Mesendoderm (in vitro differentiated cells): ENCODE results near the gene MEGF6.

Source experiments
- DNase-seq: peaks from one replicate; pipeline ENCODE4 v3.0.0; 2013
- H2AK5ac ChIP-seq: 2 replicates; pipeline ENCODE4 v1.6.1; 2013; ENCODE audit warnings: low read length, inconsistent platforms
- H2BK120ac ChIP-seq: 2 replicates; pipeline ENCODE4 v1.6.1; 2013; ENCODE audit warnings: low read depth, mild to moderate bottlenecking, low read length, moderate library complexity, mixed read lengths
- H2BK15ac ChIP-seq: replicated peaks from 2 replicates; pipeline ENCODE4 v1.6.1; 2013; ENCODE audit warnings: low read depth, mild to moderate bottlenecking, moderate library complexity
- H2BK5ac ChIP-seq: 2 replicates; pipeline ENCODE4 v1.6.1; 2013; ENCODE audit warnings: low read length, inconsistent platforms
- H3K18ac ChIP-seq: 2 replicates; pipeline ENCODE4 v1.6.1; 2013; ENCODE audit warnings: mild to moderate bottlenecking, low read length, mixed read lengths
- H3K23ac ChIP-seq: one replicate; pipeline ENCODE4 v1.6.1; 2013; ENCODE audit warnings: low read length
- H3K27ac ChIP-seq: 2 replicates; pipeline ENCODE4 v1.5.1; 2013; ENCODE audit warnings: low read depth, mild to moderate bottlenecking, inconsistent platforms, low read length, moderate library complexity
- H3K27me3 ChIP-seq: 2 replicates; pipeline ENCODE4 v1.6.1; 2013; ENCODE audit warnings: low read length, control low read depth, mild to moderate bottlenecking, inconsistent platforms; ENCODE audit not compliant: insufficient read depth, poor library complexity
- H3K36me3 ChIP-seq: 2 replicates; pipeline ENCODE4 v1.6.1; 2013; ENCODE audit warnings: low read length, inconsistent platforms; ENCODE audit not compliant: control insufficient read depth, insufficient read depth
- H3K4ac ChIP-seq: one replicate; pipeline ENCODE4 v1.6.1; 2013; ENCODE audit warnings: low read depth, mild to moderate bottlenecking, low read length, moderate library complexity
- H3K4me1 ChIP-seq: 2 replicates; pipeline ENCODE4 v1.6.1; 2013; ENCODE audit warnings: low read depth, low read length, inconsistent platforms; ENCODE audit not compliant: control insufficient read depth
- H3K4me2 ChIP-seq: 2 replicates; pipeline ENCODE4 v1.6.1; 2013; ENCODE audit warnings: low read length
- H3K4me3 ChIP-seq: 2 replicates; pipeline ENCODE4 v1.5.1; 2013; ENCODE audit warnings: mild to moderate bottlenecking, low read length
- H3K56ac ChIP-seq: one replicate; pipeline ENCODE4 v1.6.1; 2013; ENCODE audit warnings: low read length
- H3K79me1 ChIP-seq: 2 replicates; pipeline ENCODE4 v1.6.1; 2013; ENCODE audit warnings: low read length, inconsistent platforms
- H3K79me2 ChIP-seq: 2 replicates; pipeline ENCODE4 v1.6.1; 2013; ENCODE audit warnings: mild to moderate bottlenecking, low read length; ENCODE audit not compliant: control insufficient read depth, insufficient read depth
- H3K9ac ChIP-seq: 2 replicates; pipeline ENCODE4 v1.6.1; 2013; ENCODE audit warnings: low read length, inconsistent platforms
- H4K5ac ChIP-seq: one replicate; pipeline ENCODE4 v1.6.1; 2013; ENCODE audit warnings: low read length
- H4K8ac ChIP-seq: one replicate; pipeline ENCODE4 v1.6.1; 2013; ENCODE audit warnings: low read depth, mild to moderate bottlenecking, control low read depth, low read length, moderate library complexity
- WGBS: extraction: QIAGEN DNeasy Blood & Tissue Kit; methylation state at CpG from one replicate; pipeline ENCODE4 v1.1.7; 2013; ENCODE audit warnings: low lambda C conversion rate, missing lambda C conversion rate; ENCODE audit not compliant: insufficient coverage; ENCODE audit errors: extremely low coverage; 5-methylcytosine and 5-hydroxymethylcytosine counted together

The MEGF6 gene

GRCh38 chr1:3518256-3518655 lies 93.1 kb downstream of the MEGF6 start:
- no CpG with 5 or more reads among the region's 12 CpGs for WGBS
- H2BK5ac ChIP-seq, result no peak overlapping the region
- no peak overlapping the region for H4K5ac ChIP-seq
- H3K4me1 ChIP-seq, result no peaks in the 10 kb centered on the region
- no peak for DNase-seq
- H3K79me2 ChIP-seq, result no peaks in the 10 kb centered on the region
- no peak overlapping the region for H3K56ac ChIP-seq
- H2BK15ac ChIP-seq, result no peak overlapping the region
- H3K9ac ChIP-seq, result no peak overlapping the region
- no peak overlapping the region for H3K4me3 ChIP-seq
- H4K8ac ChIP-seq, result no peak overlapping the region
- H2AK5ac ChIP-seq, result no peak overlapping the region
- no peak overlapping the region for H3K4ac ChIP-seq
- H3K18ac ChIP-seq, result no peak overlapping the region
- H3K27me3 ChIP-seq, result no peaks in the 10 kb centered on the region
- no peak overlapping the region for H3K4me2 ChIP-seq
- H2BK120ac ChIP-seq, result no peak overlapping the region
- H3K27ac ChIP-seq, result no peak overlapping the region
- H3K36me3 ChIP-seq, result no peaks in the 10 kb centered on the region
- no peaks in the 10 kb centered on the region for H3K79me1 ChIP-seq
- no peak overlapping the region for H3K23ac ChIP-seq

DNA sequence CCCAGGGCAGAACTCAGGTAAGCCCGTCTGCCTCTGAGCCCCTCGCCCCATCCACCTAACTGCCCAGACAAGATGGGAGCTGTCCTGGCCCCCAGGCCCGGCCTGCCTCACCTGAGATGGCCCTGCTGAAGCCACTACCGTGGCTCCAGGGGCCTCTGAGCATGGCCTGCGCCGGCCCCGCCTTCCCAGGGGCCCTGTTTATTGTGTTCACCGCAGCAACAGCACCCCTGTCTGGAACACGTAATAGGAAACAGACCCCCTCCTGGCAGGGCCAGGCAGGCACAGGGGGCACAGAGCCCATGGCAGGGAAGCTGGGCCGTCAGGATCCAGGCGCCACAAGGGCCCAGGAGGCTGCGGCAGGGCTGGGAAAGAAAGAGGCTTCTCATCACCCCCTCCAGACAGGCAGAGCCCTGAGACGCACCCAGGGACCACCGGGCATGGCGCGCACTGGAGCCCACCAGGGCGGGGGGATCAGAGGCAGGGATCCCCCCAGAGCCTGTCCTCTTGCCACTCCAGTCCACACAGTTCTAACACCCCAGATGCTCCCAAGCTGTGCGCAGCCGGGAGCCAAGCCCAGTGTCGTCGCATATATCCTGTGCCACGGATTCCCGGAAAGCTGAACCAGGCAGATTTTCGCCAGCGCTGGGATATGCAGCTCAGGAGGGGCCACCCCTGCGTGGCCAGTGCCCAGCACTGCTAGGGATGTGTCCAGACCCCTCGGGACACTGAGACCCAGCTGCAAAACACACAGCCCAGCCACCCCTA lies 94.2 kb downstream of the MEGF6 start:
- Histone ChIP-seq H2BK15ac (no peak overlapping the region), H3K9ac (no peak overlapping the region), H4K5ac (no peak overlapping the region), H4K8ac (no peak overlapping the region), H3K79me1 (no peaks in the 10 kb centered on the region), H3K36me3 (no peaks in the 10 kb centered on the region), H3K4me1 (no peaks in the 10 kb centered on the region), H3K23ac (no peak overlapping the region), H2AK5ac (no peak overlapping the region), H3K4me2 (no peak overlapping the region), H3K4ac (no peak overlapping the region), H3K79me2 (no peaks in the 10 kb centered on the region), H3K27me3 (no peaks in the 10 kb centered on the region), H2BK5ac (no peak overlapping the region), H3K18ac (no peak overlapping the region), H2BK120ac (no peak overlapping the region), H3K4me3 (no peak overlapping the region), H3K56ac (no peak overlapping the region), H3K27ac (no peak overlapping the region)
- no CpG with 5 or more reads among the region's 27 CpGs for WGBS
- DNase-seq, result no peak

GRCh38 chr1:3516481-3516869 lies 94.8 kb downstream of the MEGF6 start:
- no peaks in the 10 kb centered on the region for H3K36me3 ChIP-seq
- H3K79me1 ChIP-seq, result no peaks in the 10 kb centered on the region
- H3K4me1 ChIP-seq, result no peaks in the 10 kb centered on the region
- H4K8ac ChIP-seq, result no peak overlapping the region
- H3K4me2 ChIP-seq, result no peak overlapping the region
- H2AK5ac ChIP-seq, result no peak overlapping the region
- no peak overlapping the region for H3K56ac ChIP-seq
- no peak overlapping the region for H4K5ac ChIP-seq
- H2BK15ac ChIP-seq, result no peak overlapping the region
- no CpG with 5 or more reads among the region's 15 CpGs for WGBS
- H3K9ac ChIP-seq, result no peak overlapping the region
- no peak overlapping the region for H2BK120ac ChIP-seq
- DNase-seq, result no peak
- H3K18ac ChIP-seq, result no peak overlapping the region
- no peak overlapping the region for H3K4ac ChIP-seq
- no peak overlapping the region for H3K4me3 ChIP-seq
- H3K27me3 ChIP-seq, result no peaks in the 10 kb centered on the region
- no peak overlapping the region for H3K27ac ChIP-seq
- H3K79me2 ChIP-seq, result no peaks in the 10 kb centered on the region
- no peak overlapping the region for H2BK5ac ChIP-seq
- H3K23ac ChIP-seq, result no peak overlapping the region

GRCh38 chr1:3515774-3516480 lies 95.4 kb downstream of the MEGF6 start:
- WGBS, result no CpG with 5 or more reads among the region's 19 CpGs
- H2BK15ac ChIP-seq, result no peak overlapping the region

GRCh38 chr1:3515272-3515671 lies 96.0 kb downstream of the MEGF6 start:
- H2BK15ac ChIP-seq, result no peak overlapping the region
- H3K23ac ChIP-seq, result no peak overlapping the region
- no peaks in the 10 kb centered on the region for H3K4me1 ChIP-seq
- no CpG with 5 or more reads among the region's 12 CpGs for WGBS
- no peak for DNase-seq
- no peaks in the 10 kb centered on the region for H3K27me3 ChIP-seq
- no peak overlapping the region for H2AK5ac ChIP-seq
- H3K36me3 ChIP-seq, result no peaks in the 10 kb centered on the region
- H3K27ac ChIP-seq, result no peak overlapping the region
- H3K79me2 ChIP-seq, result no peaks in the 10 kb centered on the region
- H2BK120ac ChIP-seq, result no peak overlapping the region
- H4K8ac ChIP-seq, result no peak overlapping the region
- no peak overlapping the region for H3K9ac ChIP-seq
- H3K4me3 ChIP-seq, result no peak overlapping the region
- H3K4me2 ChIP-seq, result no peak overlapping the region
- H4K5ac ChIP-seq, result no peak overlapping the region
- H3K4ac ChIP-seq, result no peak overlapping the region
- no peaks in the 10 kb centered on the region for H3K79me1 ChIP-seq
- H2BK5ac ChIP-seq, result no peak overlapping the region
- no peak overlapping the region for H3K56ac ChIP-seq
- no peak overlapping the region for H3K18ac ChIP-seq

More at GRCh38 chr1:3515774-3516480, 95.4 kb downstream of the MEGF6 start:
- Histone ChIP-seq H3K4me1 (no peaks in the 10 kb centered on the region), H3K79me1 (no peaks in the 10 kb centered on the region), H4K8ac (no peak overlapping the region), H3K56ac (no peak overlapping the region), H3K4me2 (no peak overlapping the region), H3K79me2 (no peaks in the 10 kb centered on the region), H4K5ac (no peak overlapping the region), H3K23ac (no peak overlapping the region), H3K18ac (no peak overlapping the region), H3K27ac (no peak overlapping the region), H3K36me3 (no peaks in the 10 kb centered on the region), H3K4ac (no peak overlapping the region), H2AK5ac (no peak overlapping the region), H3K9ac (no peak overlapping the region), H3K27me3 (no peaks in the 10 kb centered on the region), H2BK5ac (no peak overlapping the region), H3K4me3 (no peak overlapping the region), H2BK120ac (no peak overlapping the region)
- no peak for DNase-seq
